ENCODE measurements around the gene IFNL1.

- TF ChIP-seq CTCF (IDR thresholded peaks at IDR 0.05), result no peak
- TF ChIP-seq POLR2AphosphoS5 (IDR thresholded peaks at IDR 0.05), result no peak
- TF ChIP-seq POLR2A (IDR thresholded peaks at IDR 0.05), result no peak
These were observed 11.8 kb downstream of the IFNL1 start for GRCh38 chr19:39307822-39308530.

Measured in prostate gland (tissue), 2 donors.